ENCODE results near the gene BCAS4.
"Not testable (repeated sequence)": the region's sequence is repeated elsewhere in the genome, so short reads cannot be mapped to it uniquely, and the experiment has no call there.

BCAS4 gene

GRCh38 chr20:50872560-50873425 is 77.9 kb downstream of the BCAS4 start:
- no peak for DNase-seq (ENCODE audit: insufficient read length, low spot score)
- no peak for FAIRE-seq

- no peak for DNase-seq (ENCODE audit: insufficient read length, low spot score)
- FAIRE-seq: no peak
Observed at GRCh38 chr20:50873585-50873984, 78.7 kb downstream of the BCAS4 start.

GRCh38 chr20:50874111-50874757 is 79.4 kb downstream of the BCAS4 start:
- FAIRE-seq (no peak), DNase-seq (ENCODE audit: insufficient read length, low spot score) (no peak)

GRCh38 chr20:50874758-50875665 is 80.2 kb downstream of the BCAS4 start:
- no peak for FAIRE-seq

GRCh38 chr20:50876063-50876685 is 81.3 kb downstream of the BCAS4 start:
- FAIRE-seq (no peak), DNase-seq (ENCODE audit: insufficient read length, low spot score) (no peak)

More at GRCh38 chr20:50874758-50875665, 80.2 kb downstream of the BCAS4 start:
- no peak for DNase-seq (ENCODE audit: insufficient read length, low spot score)

GRCh38 chr20:50876816-50877215 is 82.0 kb downstream of the BCAS4 start:
- FAIRE-seq: no peak

GRCh38 chr20:50877232-50877743 is 82.4 kb downstream of the BCAS4 start:
- FAIRE-seq (no peak), DNase-seq (ENCODE audit: insufficient read length, low spot score) (no peak)

More at GRCh38 chr20:50876816-50877215, 82.0 kb downstream of the BCAS4 start:
- no peak for DNase-seq (ENCODE audit: insufficient read length, low spot score)

GRCh38 chr20:50879649-50880550 is 85.0 kb downstream of the BCAS4 start:
- no peak for FAIRE-seq
- no peak for DNase-seq (ENCODE audit: insufficient read length, low spot score)

- not testable (repeated sequence) for DNase-seq (ENCODE audit: insufficient read length, low spot score); FAIRE-seq
Observed at GRCh38 chr20:50881759-50882424, 87.0 kb downstream of the BCAS4 start.

GRCh38 chr20:50883856-50884255 is 89.0 kb downstream of the BCAS4 start:
- FAIRE-seq (no peak), DNase-seq (ENCODE audit: insufficient read length, low spot score) (no peak)

- no peak for DNase-seq (ENCODE audit: insufficient read length, low spot score)
- no peak for FAIRE-seq
Observed at GRCh38 chr20:50885068-50885467, 90.2 kb downstream of the BCAS4 start.

- FAIRE-seq (no peak), DNase-seq (ENCODE audit: insufficient read length, low spot score) (no peak)
Observed at GRCh38 chr20:50885781-50886180, 90.9 kb downstream of the BCAS4 start.

- no peak for DNase-seq (ENCODE audit: insufficient read length, low spot score)
- FAIRE-seq: no peak
Observed at GRCh38 chr20:50886184-50886790, 91.4 kb downstream of the BCAS4 start.

- FAIRE-seq (no peak), DNase-seq (ENCODE audit: insufficient read length, low spot score) (no peak)
Observed at GRCh38 chr20:50887576-50887975, 92.7 kb downstream of the BCAS4 start.

GRCh38 chr20:50891138-50891537 is 96.3 kb downstream of the BCAS4 start:
- no peak for DNase-seq (ENCODE audit: insufficient read length, low spot score)

GRCh38 chr20:50892394-50892793 is 97.5 kb downstream of the BCAS4 start:
- DNase-seq (ENCODE audit: insufficient read length, low spot score) (no peak), FAIRE-seq (no peak)

More at GRCh38 chr20:50891138-50891537, 96.3 kb downstream of the BCAS4 start:
- no peak for FAIRE-seq

GRCh38 chr20:50893620-50894019 is 98.8 kb downstream of the BCAS4 start:
- DNase-seq (ENCODE audit: insufficient read length, low spot score) (no peak), FAIRE-seq (no peak)

GRCh38 chr20:50895111-50895830 is 100.4 kb downstream of the BCAS4 start:
- FAIRE-seq (no peak), DNase-seq (ENCODE audit: insufficient read length, low spot score) (no peak)
